Activated T-helper 2 cell treated with anti-CD3 and anti-CD28 coated beads, Interferon-gamma antibody, Interleukin-2, Interleukin-4, amounts not matched to agents 10 μg/mL and 5 μg/mL and 100 μg/mL, durations not matched to agents 14 hours and 24 hours and 36 hours (primary cell): Measurements from ENCODE around the gene MYB. TPM values are rescaled to one million over a fixed set of nuclear protein-coding genes. Genes with fewer than 3 reads are reported as not detected.
"Not testable (repeated sequence)": the region's sequence is repeated elsewhere in the genome, so short reads cannot be mapped to it uniquely, and the experiment has no call there.

Source experiments
- DNase-seq: peaks from one replicate; pipeline ENCODE4 v3.0.0; 2021; ENCODE audit warnings: low spot score
- H3K27ac Mint-ChIP-seq: one replicate; pipeline ENCODE4 v1.8.0; 2021; ENCODE audit warnings: mixed read lengths
- H3K27me3 Mint-ChIP-seq: one replicate; pipeline ENCODE4 v1.8.0; 2021; ENCODE audit warnings: low read depth, mixed read lengths
- H3K36me3 Mint-ChIP-seq: one replicate; pipeline ENCODE4 v1.8.0; 2021; ENCODE audit warnings: low read depth, mixed read lengths
- H3K4me1 Mint-ChIP-seq: one replicate; pipeline ENCODE4 v1.8.0; 2021; ENCODE audit warnings: low read depth, mixed read lengths
- H3K4me3 Mint-ChIP-seq: one replicate; pipeline ENCODE4 v1.8.0; 2021; ENCODE audit warnings: low read depth, mild to moderate bottlenecking, moderate library complexity, mixed read lengths
- H3K9me3 Mint-ChIP-seq: one replicate; pipeline ENCODE4 v1.8.0; 2021; ENCODE audit warnings: mixed read lengths
- intact Hi-C: fragments of 100-400 bp; cut with micrococcal nuclease; formaldehyde crosslinking; loops from one replicate; pipeline ENCODE4 v1.15.1; 2023
- total RNA-seq: library from RNA; stranded (reverse); gene quantifications from 2 replicates; pipeline ENCODE4 v1.2.3, GENCODE V29; 2022

Gene MYB
- 82.5 and 84.5 TPM in 2 replicates for total RNA-seq

GRCh38 chr6:135180542-135181332 is at the start of gene MYB:
MYB (plus strand) TSS chr6:135181308; CDS start chr6:135181514, 206 bp downstream.
- peak within 1 kb of the TSS; percentile 97 for H3K4me3 Mint-ChIP-seq
- intact Hi-C loops, result loop anchor here (1.0 to 10.0 kb wide), 6 partner anchors 9 to 1104 kb away; partner anchors contain the start of gene BCLAF1
- H3K4me1 Mint-ChIP-seq, result peaks cover 46% of the 10 kb centered on the region
- no peaks in the 10 kb centered on the region for H3K9me3 Mint-ChIP-seq
- peak within 1 kb of the TSS; percentile 95 for H3K27ac Mint-ChIP-seq
- no peaks in the 10 kb centered on the region for H3K27me3 Mint-ChIP-seq
- peaks cover 35% of the 10 kb centered on the region for H3K36me3 Mint-ChIP-seq
- peak; percentile 84 for DNase-seq

GRCh38 chr6:135132776-135133175 is 48.3 kb upstream of the MYB start:
- intact Hi-C loops, result no loop called here
- Mint-ChIP-seq H3K27me3 (no peaks in the 10 kb centered on the region), H3K4me1 (peaks cover 59% of the 10 kb centered on the region), H3K27ac (no peak overlapping the region), H3K36me3 (no peaks in the 10 kb centered on the region), H3K9me3 (no peaks in the 10 kb centered on the region), H3K4me3 (no peak overlapping the region)
- no peak for DNase-seq

- peaks cover 37% of the 10 kb centered on the region for H3K4me1 Mint-ChIP-seq
- H3K27ac Mint-ChIP-seq, result peak overlapping the region; percentile 66
- no peaks in the 10 kb centered on the region for H3K36me3 Mint-ChIP-seq
- H3K9me3 Mint-ChIP-seq, result no peaks in the 10 kb centered on the region
- intact Hi-C loops, result no loop called here
- DNase-seq, result no peak
- H3K27me3 Mint-ChIP-seq, result no peaks in the 10 kb centered on the region
- H3K4me3 Mint-ChIP-seq, result no peak overlapping the region
These were observed 45.3 kb upstream of the MYB start for GRCh38 chr6:135135835-135136234.

GRCh38 chr6:135137826-135138225 is 43.3 kb upstream of the MYB start:
- peaks cover 36% of the 10 kb centered on the region for H3K4me1 Mint-ChIP-seq
- no peak overlapping the region for H3K27ac Mint-ChIP-seq
- no peaks in the 10 kb centered on the region for H3K27me3 Mint-ChIP-seq
- intact Hi-C loops, result no loop called here
- no peak for DNase-seq
- no peaks in the 10 kb centered on the region for H3K36me3 Mint-ChIP-seq
- H3K4me3 Mint-ChIP-seq, result no peak overlapping the region
- no peaks in the 10 kb centered on the region for H3K9me3 Mint-ChIP-seq

GRCh38 chr6:135141182-135141581 is 39.9 kb upstream of the MYB start:
- Mint-ChIP-seq H3K9me3 (no peaks in the 10 kb centered on the region), H3K27me3 (no peaks in the 10 kb centered on the region), H3K4me1 (peaks cover 52% of the 10 kb centered on the region), H3K36me3 (no peaks in the 10 kb centered on the region), H3K27ac (no peak overlapping the region), H3K4me3 (no peak overlapping the region)
- intact Hi-C loops, result no loop called here
- no peak for DNase-seq

- no peak overlapping the region for H3K4me3 Mint-ChIP-seq
- H3K9me3 Mint-ChIP-seq, result no peaks in the 10 kb centered on the region
- H3K27me3 Mint-ChIP-seq, result no peaks in the 10 kb centered on the region
- H3K4me1 Mint-ChIP-seq, result peaks cover 54% of the 10 kb centered on the region
- H3K27ac Mint-ChIP-seq, result no peak overlapping the region
- intact Hi-C loops, result no loop called here
- no peak for DNase-seq
- no peaks in the 10 kb centered on the region for H3K36me3 Mint-ChIP-seq
These were observed 39.4 kb upstream of the MYB start for GRCh38 chr6:135141728-135142127.

- H3K36me3 Mint-ChIP-seq, H3K27me3 Mint-ChIP-seq, H3K9me3 Mint-ChIP-seq, intact Hi-C loops, H3K27ac Mint-ChIP-seq, H3K4me3 Mint-ChIP-seq, DNase-seq: not testable (repeated sequence)
- H3K4me1 Mint-ChIP-seq, result peaks cover 51% of the 10 kb centered on the region
These were observed 38.9 kb upstream of the MYB start for GRCh38 chr6:135142232-135142631.

GRCh38 chr6:135144673-135145062 is 36.4 kb upstream of the MYB start:
- peak overlapping the region; percentile 89 for H3K27ac Mint-ChIP-seq
- peaks cover 9% of the 10 kb centered on the region for H3K36me3 Mint-ChIP-seq
- no peaks in the 10 kb centered on the region for H3K27me3 Mint-ChIP-seq
- DNase-seq, result no peak
- H3K4me1 Mint-ChIP-seq, result peaks cover 65% of the 10 kb centered on the region
- intact Hi-C loops, result loop anchor here (1.0 to 5.0 kb wide), 7 partner anchors 16 to 293 kb away; no protein-coding TSS in a partner anchor
- H3K9me3 Mint-ChIP-seq, result no peaks in the 10 kb centered on the region
- peak overlapping the region; percentile 55 for H3K4me3 Mint-ChIP-seq

- peak overlapping the region; percentile 55 for H3K4me3 Mint-ChIP-seq
- no peak for DNase-seq
- H3K36me3 Mint-ChIP-seq, result peaks cover 9% of the 10 kb centered on the region
- intact Hi-C loops, result loop anchor here (1.0 to 5.0 kb wide), 7 partner anchors 16 to 292 kb away; no protein-coding TSS in a partner anchor
- H3K27ac Mint-ChIP-seq, result peak overlapping the region; percentile 89
- no peaks in the 10 kb centered on the region for H3K9me3 Mint-ChIP-seq
- H3K27me3 Mint-ChIP-seq, result no peaks in the 10 kb centered on the region
- H3K4me1 Mint-ChIP-seq, result peaks cover 64% of the 10 kb centered on the region
These were observed 35.9 kb upstream of the MYB start for GRCh38 chr6:135145063-135145800.

- no peak for DNase-seq
- peaks cover 9% of the 10 kb centered on the region for H3K9me3 Mint-ChIP-seq
- H3K36me3 Mint-ChIP-seq, result peaks cover 19% of the 10 kb centered on the region
- peak overlapping the region; percentile 89 for H3K27ac Mint-ChIP-seq
- intact Hi-C loops, result loop anchor here (5.0 kb wide), 2 partner anchors 276 to 291 kb away; no protein-coding TSS in a partner anchor
- no peaks in the 10 kb centered on the region for H3K27me3 Mint-ChIP-seq
- H3K4me3 Mint-ChIP-seq, result no peak overlapping the region
- peaks cover 62% of the 10 kb centered on the region for H3K4me1 Mint-ChIP-seq
These were observed 34.8 kb upstream of the MYB start for GRCh38 chr6:135146162-135146934.

GRCh38 chr6:135147637-135148592 is 33.2 kb upstream of the MYB start:
- Mint-ChIP-seq H3K27me3 (no peaks in the 10 kb centered on the region), H3K4me1 (peaks cover 55% of the 10 kb centered on the region), H3K36me3 (peaks cover 32% of the 10 kb centered on the region), H3K4me3 (peak overlapping the region; percentile 31), H3K9me3 (peaks cover 16% of the 10 kb centered on the region), H3K27ac (peak overlapping the region; percentile 84)
- DNase-seq, result no peak
- intact Hi-C loops, result loop anchor here (5.0 kb wide), 2 partner anchors 274 to 289 kb away; no protein-coding TSS in a partner anchor
